ENCODE results near the gene CDH4. TPM values are rescaled to one million over a fixed set of nuclear protein-coding genes. Genes with fewer than 3 reads are reported as not detected.

CDH4 gene
- total and polyA plus RNA-seq, 2 of the 13 experiments (the other 11 are each of a cell fraction or from before 2014, with no cell fraction given): not detected

DNA sequence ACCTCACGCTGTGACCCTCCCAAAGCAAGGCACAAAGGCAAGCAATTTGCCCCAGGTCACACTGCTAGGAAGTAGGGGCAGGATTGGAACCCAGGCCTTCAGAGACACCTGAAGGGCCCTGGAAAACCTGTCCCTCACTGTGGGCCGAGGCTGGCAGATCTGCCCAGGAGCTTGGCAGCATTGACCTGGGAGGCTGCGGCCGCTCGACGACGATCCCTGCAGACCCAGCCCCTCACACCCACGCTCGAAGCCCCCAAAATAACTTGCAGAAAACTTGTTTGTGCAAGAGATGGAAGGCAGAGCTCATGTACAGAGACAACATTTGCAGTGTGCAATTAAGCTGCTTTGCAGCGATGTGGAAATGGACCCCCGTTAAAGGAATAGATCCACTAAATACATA is 562.2 kb downstream of the CDH4 start:
- in situ Hi-C loops (cut with HindIII; ENCODE audit: extremely low pct_ligation_motif_present, low pct_unique_long_range_greater_than_20kb): no loop called here
- TF ChIP-seq TP53 (CRISPR knock-in tag; conservative IDR thresholded peaks at IDR 0.05): no peak
- TF ChIP-seq, protein P1, sequence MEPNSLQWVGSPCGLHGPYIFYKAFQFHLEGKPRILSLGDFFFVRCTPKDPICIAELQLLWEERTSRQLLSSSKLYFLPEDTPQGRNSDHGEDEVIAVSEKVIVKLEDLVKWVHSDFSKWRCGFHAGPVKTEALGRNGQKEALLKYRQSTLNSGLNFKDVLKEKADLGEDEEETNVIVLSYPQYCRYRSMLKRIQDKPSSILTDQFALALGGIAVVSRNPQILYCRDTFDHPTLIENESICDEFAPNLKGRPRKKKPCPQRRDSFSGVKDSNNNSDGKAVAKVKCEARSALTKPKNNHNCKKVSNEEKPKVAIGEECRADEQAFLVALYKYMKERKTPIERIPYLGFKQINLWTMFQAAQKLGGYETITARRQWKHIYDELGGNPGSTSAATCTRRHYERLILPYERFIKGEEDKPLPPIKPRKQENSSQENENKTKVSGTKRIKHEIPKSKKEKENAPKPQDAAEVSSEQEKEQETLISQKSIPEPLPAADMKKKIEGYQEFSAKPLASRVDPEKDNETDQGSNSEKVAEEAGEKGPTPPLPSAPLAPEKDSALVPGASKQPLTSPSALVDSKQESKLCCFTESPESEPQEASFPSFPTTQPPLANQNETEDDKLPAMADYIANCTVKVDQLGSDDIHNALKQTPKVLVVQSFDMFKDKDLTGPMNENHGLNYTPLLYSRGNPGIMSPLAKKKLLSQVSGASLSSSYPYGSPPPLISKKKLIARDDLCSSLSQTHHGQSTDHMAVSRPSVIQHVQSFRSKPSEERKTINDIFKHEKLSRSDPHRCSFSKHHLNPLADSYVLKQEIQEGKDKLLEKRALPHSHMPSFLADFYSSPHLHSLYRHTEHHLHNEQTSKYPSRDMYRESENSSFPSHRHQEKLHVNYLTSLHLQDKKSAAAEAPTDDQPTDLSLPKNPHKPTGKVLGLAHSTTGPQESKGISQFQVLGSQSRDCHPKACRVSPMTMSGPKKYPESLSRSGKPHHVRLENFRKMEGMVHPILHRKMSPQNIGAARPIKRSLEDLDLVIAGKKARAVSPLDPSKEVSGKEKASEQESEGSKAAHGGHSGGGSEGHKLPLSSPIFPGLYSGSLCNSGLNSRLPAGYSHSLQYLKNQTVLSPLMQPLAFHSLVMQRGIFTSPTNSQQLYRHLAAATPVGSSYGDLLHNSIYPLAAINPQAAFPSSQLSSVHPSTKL (CRISPR knock-in tag; IDR thresholded peaks at IDR 0.05): no peak
- TF ChIP-seq, protein P2, sequence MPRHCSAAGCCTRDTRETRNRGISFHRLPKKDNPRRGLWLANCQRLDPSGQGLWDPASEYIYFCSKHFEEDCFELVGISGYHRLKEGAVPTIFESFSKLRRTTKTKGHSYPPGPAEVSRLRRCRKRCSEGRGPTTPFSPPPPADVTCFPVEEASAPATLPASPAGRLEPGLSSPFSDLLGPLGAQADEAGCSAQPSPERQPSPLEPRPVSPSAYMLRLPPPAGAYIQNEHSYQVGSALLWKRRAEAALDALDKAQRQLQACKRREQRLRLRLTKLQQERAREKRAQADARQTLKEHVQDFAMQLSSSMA (CRISPR knock-in tag; IDR thresholded peaks at IDR 0.05): no peak
- Histone ChIP-seq H3K4me2 (ENCODE audit: low read depth, low read length) (no peak overlapping the region), H3K4me1 (ENCODE audit: insufficient read depth, low read length) (no peaks in the 10 kb centered on the region), H3K79me2 (ENCODE audit: insufficient read depth, low read length) (no peaks in the 10 kb centered on the region), H3K36me3 (replicated peaks in 1 of 2; ENCODE audit: control insufficient read depth in 1 of 2, insufficient read depth in 2 of 2, low read length in 2 of 2) (no peaks in the 10 kb centered on the region), H3K9me3 (ENCODE audit: low read length) (no peaks in the 10 kb centered on the region), H2AFZ (ENCODE audit: low read length) (no peak overlapping the region), H3K27ac (ENCODE audit: extremely low read length, insufficient read depth, low read length) (no peak overlapping the region), H3K9ac (ENCODE audit: insufficient read depth, low read depth, low read length) (no peak overlapping the region), H3K4me3 (replicated peaks in 1 of 3; ENCODE audit: insufficient read depth in 1 of 3, low read depth in 2 of 3, low read length in 3 of 3) (no peak overlapping the region), H4K20me1 (ENCODE audit: insufficient read depth, low read length) (peaks cover 3% of the 10 kb centered on the region; the same call in 1 of the 2 replicates), H3K27me3 (ENCODE audit: control insufficient read depth in 1 of 2, insufficient read depth in 2 of 2, low read length in 2 of 2) (peaks cover 49 to 95% of the 10 kb centered on the region in 2 experiments)
- ATAC-seq (no peak), DNase-seq (ENCODE audit: low spot score) (no peak), FAIRE-seq (no peak)
- CTCF ChIA-PET (ENCODE audit: low intra/inter-chr PET ratio, low total read pairs): no interaction called here
- 19% methylated on average over 11 of the region's 11 CpGs for WGBS (ENCODE audit: low lambda C conversion rate)
- BruUV-seq (replicated peaks): no TSS peak
- intact Hi-C loops (cut with micrococcal nuclease; ENCODE audit: unreplicated experiment): no loop called here
- POLR2A ChIA-PET: no interaction called here

DNA sequence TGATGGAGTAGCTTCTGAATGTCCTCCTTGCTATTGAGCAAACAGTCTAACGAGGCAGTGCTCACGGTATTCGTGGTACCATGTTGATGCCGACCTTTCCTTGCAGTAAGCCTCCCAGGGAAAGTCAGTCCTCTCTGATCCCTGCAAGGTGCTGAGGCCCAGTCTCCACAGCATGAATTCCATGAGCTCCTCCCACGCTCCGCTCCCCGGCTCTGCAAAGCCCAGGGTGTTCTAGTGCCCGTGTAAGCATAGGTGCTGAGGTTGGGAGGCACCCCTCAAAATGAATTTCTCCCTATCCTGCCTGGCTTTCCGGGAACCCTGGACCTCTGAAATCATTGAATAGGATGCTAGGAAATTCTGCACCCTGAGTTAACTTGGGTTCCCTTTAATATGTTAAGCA is 562.7 kb downstream of the CDH4 start:
- Histone ChIP-seq H3K9me3 (ENCODE audit: low read length) (no peaks in the 10 kb centered on the region), H3K27me3 (ENCODE audit: control insufficient read depth in 1 of 2, insufficient read depth in 2 of 2, low read length in 2 of 2) (peaks cover 47 to 95% of the 10 kb centered on the region in 2 experiments), H3K4me1 (ENCODE audit: insufficient read depth, low read length) (no peaks in the 10 kb centered on the region), H2AFZ (ENCODE audit: low read length) (no peak overlapping the region), H3K9ac (ENCODE audit: insufficient read depth, low read depth, low read length) (no peak overlapping the region), H3K4me2 (ENCODE audit: low read depth, low read length) (no peak overlapping the region), H3K4me3 (replicated peaks in 1 of 3; ENCODE audit: insufficient read depth in 1 of 3, low read depth in 2 of 3, low read length in 3 of 3) (no peak overlapping the region), H4K20me1 (ENCODE audit: insufficient read depth, low read length) (peaks cover 3% of the 10 kb centered on the region; the same call in 1 of the 2 replicates), H3K36me3 (replicated peaks in 1 of 2; ENCODE audit: control insufficient read depth in 1 of 2, insufficient read depth in 2 of 2, low read length in 2 of 2) (no peaks in the 10 kb centered on the region), H3K27ac (ENCODE audit: extremely low read length, insufficient read depth, low read length) (no peak overlapping the region), H3K79me2 (ENCODE audit: insufficient read depth, low read length) (no peaks in the 10 kb centered on the region)
- ATAC-seq: no peak
- POLR2A ChIA-PET: no interaction called here
- TF ChIP-seq ESRRA (CRISPR knock-in tag; IDR thresholded peaks at IDR 0.05; ENCODE audit: low read depth): no peak
- peak; percentile 35; the same call in 1 of the 2 replicates for TF ChIP-seq EZH2 (conservative IDR thresholded peaks at IDR 0.05; ENCODE audit: low read depth, low read length)
- no TSS peak for BruUV-seq (replicated peaks)
- DNase-seq (ENCODE audit: low spot score): no peak
- intact Hi-C loops (cut with micrococcal nuclease; ENCODE audit: unreplicated experiment): no loop called here
- WGBS (ENCODE audit: low lambda C conversion rate): 11% methylated on average over 9 of the region's 9 CpGs
- in situ Hi-C loops (cut with HindIII; ENCODE audit: extremely low pct_ligation_motif_present, low pct_unique_long_range_greater_than_20kb): no loop called here
- FAIRE-seq: no peak
- CTCF ChIA-PET (ENCODE audit: low intra/inter-chr PET ratio, low total read pairs): no interaction called here

Measured in HepG2 (cell line).